GM19452 (cell line): Measurements from ENCODE around the gene CCM2.

Source experiments
- ATAC-seq: cut with Tn5 transposase; IDR thresholded peaks from one replicate; pipeline ENCODE4 v1.9.1; 2021; ENCODE audit not compliant: unreplicated experiment

CCM2 gene

DNA sequence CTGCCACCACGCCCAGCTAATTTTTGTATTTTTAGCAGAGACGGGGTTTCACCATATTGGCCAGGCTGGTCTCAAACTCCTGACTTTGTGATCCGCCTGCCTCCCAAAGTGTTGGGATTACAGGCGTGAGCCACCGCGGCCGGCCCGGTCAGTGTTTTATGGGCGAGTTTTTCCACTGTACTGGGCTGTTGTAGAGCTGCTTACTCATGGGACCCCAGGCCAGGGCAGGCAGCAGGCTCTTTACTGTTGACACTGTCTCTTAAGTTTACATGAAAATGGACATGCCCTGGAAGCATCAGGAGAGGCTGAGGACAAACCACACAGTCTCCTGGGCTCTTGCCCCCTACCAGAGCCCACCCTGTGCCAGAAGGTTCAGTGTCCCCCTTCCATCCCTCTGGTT is 77.6 kb downstream of the CCM2 start:
- no peak for ATAC-seq

DNA sequence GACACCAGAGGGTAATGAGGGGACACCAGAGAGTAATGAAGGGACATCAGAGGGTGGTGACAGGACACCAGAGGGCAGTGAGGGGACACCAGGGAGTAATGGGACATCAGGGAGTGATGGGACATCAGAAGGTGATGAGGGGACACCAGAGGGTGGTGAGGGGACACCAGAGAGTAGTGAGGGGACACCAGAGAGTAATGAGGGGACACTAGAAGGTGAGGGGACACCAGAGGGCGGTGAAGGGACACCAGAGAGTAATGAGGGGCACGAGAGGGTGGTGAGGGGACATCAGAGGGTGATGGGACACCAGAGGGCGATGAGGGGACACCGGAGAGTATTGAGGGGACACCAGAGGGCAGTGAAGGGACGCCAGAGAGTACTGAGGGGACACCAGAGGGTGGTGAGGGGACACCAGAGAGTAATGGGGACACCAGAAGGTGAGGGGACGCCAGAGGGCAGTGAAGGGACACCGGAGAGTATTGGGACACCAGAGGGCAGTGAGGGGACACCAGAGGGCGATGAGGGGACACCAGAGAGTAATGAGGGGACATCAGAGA is 78.2 kb downstream of the CCM2 start:
- ATAC-seq, result no peak

DNA sequence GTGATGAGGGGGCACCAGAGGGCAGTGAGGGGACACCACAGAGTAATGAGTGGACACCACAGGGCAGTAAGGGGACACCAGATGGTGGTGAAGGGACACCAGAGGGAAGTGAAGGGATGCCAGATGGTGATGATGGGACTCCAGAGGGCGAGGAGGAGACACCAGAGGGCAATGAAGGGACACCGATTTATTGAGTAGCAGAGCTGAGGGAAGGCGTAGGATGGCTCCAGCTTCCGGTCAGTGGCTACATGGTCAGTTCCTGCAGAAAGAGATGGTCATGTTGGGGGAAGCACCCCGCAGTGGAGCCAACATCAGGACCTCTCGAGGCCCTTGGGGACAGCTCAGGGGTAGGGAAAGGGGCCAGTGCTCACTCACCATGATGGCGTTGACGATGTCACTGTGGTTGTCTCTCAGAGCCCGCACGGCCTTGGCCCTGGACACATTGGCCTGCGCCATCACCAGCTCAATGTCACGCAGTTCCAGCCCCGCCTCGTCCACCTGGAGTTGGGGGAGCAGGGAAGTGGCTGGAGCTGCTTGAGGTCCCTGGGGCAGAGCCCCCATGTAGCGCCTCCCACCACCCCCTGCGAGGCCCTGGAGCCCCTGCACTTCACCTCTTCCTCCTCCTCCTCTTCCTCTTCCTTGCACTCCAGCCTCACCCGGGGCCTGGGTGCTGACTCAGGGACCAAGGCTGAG is 80.4 kb downstream of the CCM2 start:
- no peak for ATAC-seq

DNA sequence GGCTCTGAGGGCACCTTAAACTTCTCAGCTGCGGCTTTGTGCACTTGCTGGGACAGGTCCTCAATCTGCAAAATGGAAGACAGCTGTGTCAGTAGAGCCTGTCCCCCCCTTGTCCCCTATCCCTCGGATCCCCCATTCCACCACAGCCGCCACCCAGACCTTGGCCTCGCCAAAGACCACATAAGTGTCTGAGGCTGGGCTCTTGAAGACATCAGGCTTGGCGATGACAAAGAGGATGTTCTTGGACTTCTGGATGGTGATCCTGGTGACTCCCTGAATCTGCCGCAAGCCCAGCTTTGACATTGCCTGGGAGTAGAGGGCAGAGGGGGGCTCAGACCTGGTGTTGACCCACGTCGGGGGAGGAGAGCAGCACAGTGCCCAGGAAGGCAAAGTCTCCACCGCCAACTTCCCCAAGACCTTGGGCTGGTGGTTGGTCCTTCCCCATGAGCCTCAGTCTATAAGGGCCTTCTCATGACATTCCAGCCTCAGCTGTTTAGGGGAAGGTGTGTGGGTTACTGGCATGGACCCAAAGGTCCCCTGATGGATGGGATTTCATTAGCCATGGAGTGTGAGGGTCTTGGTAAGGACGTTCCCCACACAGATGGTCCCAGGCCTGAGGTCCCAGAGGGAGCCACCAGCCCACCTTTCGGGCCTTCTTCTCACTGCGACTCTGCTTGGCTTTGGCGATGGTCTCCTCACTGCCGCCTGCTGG is 81.1 kb downstream of the CCM2 start:
- no peak for ATAC-seq

DNA sequence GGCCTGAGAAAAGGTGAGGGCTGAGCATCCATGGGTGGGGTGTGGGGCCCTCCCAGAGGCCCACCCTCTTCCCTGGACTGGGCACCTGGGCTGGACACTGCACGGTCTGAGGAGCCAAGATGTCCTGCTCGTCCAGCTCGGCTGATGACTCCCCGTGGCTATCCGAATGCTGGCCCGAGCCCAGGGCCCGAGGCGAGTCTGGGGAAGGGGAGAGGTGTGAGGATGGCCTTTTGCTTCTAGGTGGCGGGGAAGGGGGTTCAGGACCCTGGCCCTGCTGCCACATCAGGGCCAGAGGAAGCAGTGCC is 81.6 kb downstream of the CCM2 start:
- no peak for ATAC-seq

DNA sequence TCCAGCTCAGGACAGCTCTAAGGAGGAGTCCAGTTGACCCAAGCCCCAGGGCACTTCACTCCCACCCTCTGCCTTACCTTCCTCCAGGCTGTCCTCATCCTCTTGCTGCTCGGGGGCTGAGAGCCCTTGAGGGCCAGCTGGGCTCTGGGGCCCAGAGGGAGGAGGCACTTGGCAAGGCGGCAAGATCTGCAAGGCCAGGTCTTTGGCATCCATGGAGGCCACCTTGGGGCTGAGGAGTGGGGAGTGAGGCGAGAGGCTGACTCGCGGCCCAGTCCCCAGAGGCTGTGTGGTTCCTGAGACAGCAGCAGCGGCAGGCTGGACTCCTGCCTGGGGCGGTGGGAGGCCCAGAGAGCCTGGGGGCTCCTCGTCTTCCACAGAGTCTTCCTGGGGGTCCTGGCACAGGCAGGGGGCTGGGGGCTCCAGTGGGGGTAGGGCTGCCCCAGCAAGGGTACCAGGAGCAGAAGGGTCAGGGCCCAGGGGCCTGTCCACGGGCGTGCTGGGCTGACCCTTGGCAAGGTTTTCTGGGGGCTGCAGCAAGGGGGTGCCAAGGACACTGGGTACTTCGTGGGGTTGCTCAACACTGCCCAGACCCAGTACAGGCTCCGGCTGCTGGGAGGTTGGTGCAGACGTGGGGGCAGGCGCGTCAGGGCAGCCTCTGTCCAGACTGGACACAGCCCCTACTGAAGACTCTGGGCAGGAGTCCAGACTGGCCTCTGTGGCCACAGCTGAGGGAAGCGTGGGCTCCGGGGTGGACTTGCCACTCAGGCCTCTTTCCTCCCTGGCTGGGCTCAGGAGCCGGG is 82.2 kb downstream of the CCM2 start:
- ATAC-seq, result no peak

DNA sequence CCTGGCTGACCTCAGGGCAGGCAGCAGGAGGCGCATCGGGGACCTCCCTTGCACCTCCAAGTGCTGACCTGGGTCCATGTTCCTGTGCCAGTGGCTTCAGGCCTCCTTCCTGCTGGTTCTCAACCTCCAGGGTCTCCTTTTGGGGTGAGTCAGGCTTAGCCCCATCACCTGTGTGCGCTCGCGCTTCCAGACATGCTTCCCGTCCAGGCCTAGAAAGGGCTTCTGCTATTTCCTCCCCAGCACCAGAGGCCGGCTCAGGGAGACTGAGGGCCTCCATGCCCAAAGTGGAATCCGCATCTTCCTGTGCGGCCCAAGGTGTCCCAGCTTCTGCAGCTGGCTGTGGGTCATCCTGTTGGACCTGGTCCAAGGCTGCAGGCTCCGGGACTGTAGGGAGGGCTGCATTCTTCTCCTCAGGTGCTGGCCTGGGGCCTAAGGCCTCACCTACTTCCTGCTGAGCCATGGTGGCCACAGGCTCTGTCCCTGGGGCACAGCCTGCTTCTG is 82.9 kb downstream of the CCM2 start:
- ATAC-seq, result no peak

DNA sequence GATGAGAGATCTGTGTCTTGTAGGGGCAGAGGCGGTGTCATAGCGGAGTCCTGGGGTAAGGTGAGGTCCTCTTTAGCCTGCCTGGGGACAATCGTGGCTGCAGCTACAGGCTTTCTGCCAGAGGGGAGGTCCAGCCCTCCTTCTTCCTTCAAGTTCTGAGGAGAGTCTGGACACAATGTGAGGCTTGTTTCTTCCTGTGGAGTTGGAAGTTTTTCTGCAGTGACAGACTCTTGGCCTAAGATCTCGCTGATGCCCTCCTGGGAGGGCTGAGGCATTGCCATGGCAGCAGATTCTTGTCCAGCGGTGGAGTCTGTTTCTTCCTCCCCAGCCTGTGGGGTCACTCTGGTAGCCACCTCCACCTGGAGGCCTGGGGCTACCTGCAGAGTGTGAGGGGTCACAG is 84.3 kb downstream of the CCM2 start:
- no peak for ATAC-seq

DNA sequence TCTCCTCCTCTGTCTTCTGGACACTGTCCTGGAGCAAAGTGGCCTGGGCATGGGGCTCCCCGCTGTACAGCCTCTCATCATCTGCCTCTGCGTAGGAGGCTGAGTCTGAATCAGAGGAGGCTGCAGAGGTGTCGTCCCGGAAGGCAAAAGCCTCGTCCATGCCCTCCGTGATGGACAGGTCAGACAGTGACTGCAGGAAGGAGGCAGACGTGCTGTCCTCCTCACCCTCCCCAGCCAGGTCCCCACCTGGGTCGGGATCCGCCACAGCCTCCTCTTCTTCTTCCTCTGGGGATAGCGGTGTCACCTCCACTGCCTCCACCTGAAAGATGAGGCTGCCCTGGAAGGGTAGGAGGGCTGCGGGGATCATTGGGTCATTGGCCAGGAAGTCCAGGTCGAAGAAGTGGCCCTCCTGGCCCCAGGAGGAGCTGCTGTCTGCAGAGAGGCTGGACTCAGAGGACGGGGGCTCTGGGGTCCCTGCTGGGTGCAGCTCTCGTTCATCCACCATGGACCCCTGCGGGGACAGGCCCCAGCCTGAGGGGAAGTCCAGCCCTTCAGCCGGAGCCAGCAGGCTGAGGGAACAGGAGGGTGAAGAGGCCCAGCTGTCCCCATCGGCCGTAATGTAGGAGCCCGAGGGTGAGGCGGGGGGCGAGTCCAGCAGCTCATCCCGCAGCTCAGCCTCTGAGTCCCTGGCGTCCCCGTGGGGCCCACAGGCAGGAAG is 85.1 kb downstream of the CCM2 start:
- ATAC-seq, result no peak

DNA sequence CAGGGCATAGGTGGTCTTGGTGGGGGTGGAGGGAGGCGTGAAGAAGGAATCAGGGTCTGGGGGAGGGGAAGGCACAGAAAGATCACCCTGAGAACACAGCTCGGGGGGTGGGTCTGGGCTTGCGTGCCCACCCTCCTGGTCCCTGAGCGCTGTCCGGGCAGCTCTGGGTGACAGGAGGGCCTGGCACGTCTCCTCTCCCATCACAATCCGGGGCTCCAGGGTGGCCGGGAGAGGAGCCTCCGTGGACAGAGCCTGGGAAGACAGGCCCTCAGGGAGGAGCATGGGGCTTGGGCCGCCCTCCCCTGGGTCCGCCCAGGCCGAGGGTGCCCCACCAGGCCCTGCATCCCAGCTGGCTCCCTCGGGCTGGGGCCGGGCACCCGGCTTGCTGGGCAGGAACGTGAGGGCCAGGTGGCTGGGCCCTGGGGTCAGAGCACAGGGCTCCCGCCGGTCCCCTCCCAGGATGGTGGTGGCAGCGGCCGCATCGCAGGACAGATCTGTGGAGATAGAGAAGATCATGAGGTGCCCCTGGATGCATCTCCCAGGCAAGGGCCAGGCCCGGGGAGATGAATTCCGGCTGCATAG is 85.7 kb downstream of the CCM2 start:
- no peak for ATAC-seq

DNA sequence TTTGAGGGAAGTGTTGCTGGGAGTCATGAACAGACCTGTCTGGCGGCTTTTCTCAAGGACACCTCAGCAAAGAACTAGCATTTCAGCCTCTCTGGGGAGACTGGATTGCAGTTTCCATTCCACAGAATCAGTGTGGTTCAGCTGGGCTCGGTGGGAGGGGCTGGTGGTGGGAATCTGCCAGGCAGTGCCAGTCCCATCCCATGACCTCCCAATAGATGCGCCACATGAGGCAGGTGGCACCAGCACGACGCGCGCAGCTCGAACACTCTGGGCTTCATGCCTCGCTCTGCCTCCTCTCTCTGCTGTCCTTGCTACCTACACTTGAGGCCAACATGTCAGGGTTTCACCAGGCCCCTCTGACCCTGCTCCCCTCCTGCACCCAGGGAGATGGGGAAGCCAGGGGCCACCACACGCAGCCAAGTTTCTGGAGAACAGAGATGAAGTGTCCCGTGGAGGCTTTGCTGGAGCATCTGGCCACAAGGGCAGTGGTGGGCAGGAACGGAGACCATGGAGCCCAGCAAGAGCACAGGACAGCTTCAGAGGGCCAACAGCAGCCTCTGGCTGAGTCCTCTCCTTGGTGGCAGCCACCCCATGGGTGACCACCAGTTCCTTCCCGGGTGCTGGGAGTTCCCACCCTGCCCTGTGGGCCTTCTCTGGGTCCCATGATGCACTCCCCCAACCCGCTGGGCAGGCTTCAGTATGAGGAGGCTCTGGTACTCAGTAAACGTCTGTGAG is 86.5 kb downstream of the CCM2 start:
- no peak for ATAC-seq

DNA sequence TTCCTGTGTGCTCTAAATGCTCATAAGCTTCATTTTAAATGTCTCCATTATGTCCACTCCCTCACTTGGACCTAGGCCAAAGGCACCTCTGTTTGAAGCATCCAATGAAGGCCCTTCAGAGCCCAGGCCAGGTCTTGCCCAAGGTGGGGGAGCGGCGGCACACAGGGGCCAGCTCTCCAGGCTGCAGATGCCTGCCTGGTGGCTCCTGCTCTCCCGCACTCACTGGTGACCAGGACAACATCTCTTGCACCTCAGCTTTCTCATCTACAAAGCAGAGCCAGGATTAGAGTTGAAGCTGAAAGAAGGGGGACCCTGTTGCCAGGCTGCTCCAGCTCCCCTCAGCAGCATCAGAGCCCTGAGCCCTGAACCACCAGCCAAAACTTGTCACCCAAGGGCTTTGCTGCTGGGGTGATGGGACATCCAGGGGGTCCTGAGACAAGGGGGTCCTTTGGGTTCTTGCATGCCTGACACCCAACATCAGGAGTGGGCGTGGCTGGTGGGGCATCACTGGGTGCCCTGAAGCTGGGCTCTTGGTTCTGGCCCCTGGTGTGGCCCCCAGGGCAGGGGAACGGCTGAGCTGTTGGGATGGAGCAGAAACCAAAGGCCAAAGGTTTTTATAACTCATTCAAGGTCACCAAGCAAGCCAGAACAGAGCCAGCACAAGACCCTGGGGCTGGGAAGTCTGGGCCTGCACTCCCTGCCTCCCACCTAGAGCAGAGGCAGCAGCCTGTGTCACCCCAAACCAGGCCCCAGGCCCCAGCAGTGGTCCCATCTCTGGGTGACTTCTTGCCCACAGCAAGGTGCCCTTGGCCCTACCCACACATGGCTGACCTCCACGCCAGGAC is 87.5 kb downstream of the CCM2 start:
- no peak for ATAC-seq

DNA sequence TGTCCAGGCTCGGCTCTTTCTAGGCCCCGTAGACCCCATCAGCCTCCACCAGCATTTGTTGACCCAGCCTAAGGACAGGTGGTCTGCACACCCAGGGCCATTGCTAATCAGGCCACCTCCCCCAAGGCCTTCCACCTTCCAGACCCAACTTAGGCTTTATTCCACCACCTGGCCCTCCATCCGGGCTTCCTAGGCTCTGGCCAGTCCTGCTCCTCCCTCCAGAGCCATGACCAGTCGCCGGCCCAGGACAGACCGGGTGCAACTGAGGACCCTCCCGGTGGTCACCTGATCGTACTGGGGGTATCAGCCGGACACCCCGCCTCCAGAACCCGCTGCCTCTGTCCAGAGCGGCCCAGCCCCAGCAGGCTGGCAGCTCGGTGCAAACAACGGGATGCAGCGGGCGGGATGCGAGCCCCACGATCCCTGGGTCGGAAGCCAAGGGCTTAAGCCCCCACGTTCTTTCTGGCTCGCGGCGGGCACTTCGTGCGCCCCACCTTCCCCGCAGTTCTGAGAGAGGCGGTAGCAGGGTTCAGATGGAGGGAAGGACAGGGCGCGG is 88.2 kb downstream of the CCM2 start:
- ATAC-seq, result no peak

DNA sequence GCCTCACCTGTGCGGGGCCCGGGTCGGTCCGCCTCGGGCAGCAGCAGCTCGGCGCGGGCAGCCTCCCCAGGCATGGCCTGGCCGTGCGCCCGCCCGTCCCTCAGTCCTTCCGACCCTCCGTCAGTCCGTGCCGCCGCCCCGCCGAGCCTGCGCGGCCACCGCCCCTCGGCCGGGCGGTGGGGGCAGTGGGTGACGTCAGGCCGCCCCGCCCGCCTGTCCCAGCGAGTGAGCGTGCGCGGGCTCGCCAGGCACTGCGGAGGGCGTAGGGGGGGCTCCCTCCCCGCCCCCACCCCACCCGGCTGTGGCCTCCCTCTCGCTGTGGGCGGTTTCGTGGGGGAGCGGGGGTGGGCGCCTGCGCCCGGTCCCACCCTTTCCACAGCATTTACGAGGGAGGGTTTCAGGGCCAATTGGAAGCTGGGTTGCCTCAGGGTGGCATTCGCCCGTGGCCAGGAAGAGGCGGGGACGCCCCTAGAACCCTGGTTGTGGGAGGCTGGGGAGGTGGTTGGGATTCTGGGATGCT is 88.9 kb downstream of the CCM2 start, which contains the start of gene NACAD:
TSS of gene NACAD (minus strand) at position 149 of the 520 bp plus-strand sequence. CDS start at position 74, 75 bp downstream.
- ATAC-seq, result no peak

DNA sequence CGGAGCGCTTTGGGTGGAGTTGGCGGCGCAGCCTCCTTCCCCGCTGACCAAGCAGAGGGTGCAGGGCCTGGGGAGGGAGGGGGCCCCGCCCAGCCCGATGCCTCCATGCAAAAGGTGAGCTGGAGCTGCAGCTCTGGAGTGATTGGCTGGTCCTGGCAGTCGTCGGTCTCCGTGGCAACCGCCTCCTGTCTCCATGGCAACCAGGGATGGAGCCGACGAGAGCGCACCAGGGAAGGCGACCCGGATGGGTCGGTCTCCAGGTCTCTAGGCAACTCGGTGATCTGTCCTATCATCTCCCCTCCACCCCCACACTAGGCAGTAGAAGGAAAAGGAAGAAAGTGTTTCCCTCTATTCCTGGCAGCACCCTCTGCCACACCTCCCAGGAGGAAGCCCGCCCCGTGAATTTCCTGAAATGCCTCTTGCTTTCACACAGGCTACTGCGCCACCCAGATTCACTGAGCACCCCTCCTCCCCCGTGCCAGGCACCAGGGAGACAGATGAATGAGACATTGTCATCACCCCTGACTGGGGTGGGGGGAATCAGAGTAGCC is 89.4 kb downstream of the CCM2 start:
- no peak for ATAC-seq

DNA sequence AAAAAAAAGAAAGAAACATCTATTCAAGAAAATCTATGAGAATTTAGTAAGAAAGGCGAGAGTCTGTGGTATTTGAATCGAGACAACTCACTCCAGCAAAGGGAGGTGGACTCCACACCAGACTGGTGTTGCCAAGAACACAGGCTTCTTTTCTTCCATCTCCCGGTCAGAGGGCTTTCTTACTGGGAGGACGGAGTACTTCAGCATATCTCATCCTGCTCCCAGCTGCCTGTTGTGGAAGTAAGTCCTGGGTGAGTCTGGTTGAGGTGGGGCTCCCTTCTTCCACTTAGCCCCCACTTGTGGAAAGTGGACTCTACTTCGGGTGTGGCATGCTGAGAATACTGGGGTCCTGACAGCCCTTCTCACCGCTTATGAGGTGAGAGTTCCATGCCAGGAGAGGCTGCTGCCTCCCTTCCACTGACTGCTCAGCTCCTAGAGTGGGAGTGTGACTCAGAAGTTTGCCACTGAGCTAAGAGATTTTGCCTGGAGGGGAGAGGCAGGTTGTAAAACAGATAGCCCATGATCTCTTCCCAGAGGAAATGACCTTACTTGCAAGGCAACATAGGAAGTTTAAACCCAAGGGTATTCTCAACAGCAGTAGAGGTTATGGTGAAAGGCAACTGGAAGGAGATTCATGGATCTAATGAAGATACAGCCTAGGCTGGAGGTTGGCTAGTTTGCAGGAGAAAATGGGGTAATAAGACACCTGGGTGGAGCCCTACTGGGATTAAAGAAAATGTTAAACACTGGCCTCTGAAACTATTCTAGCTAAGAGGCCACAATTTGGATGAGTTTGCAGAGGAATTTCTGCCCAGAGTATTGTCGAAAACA is 92.3 kb downstream of the CCM2 start:
- no peak for ATAC-seq

DNA sequence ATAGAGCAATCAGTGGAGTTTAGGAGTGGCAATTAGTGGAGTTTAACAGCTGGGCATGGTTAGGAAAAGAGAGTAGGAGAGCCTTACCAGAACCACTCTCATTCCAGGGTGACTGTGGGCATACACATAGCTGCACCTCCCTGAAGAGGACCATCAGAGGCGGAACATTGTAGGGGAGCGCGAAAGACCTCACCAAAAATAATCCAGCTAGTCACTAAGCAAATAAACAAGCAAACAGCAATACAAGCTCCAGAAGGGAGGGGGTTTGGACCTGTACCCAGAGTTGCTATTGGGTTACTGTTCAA is 92.9 kb downstream of the CCM2 start:
- ATAC-seq, result no peak
